Right lobe of liver (tissue), 4 donors: ENCODE results near the gene MYO9A.

ENCODE experiments used
- POLR2A ChIP-seq: fragments of 450-650 bp; IDR thresholded peaks from one replicate; pipeline ENCODE4 v1.6.1; 2017; ENCODE audit warnings: antibody characterized with exemption, mild to moderate bottlenecking
- TF ChIP-seq, protein P1 (sequence below), 4 donors: fragments of 200-600 bp in 3 of 4; fragments of 450-650 bp in 1 of 4; IDR thresholded peaks; one replicate each; pipeline versions ENCODE4 v1.5.1 to v1.8.0; 2016 to 2022; ENCODE audit warnings: antibody characterized with exemption in 4 of 4, mild to moderate bottlenecking in 2 of 4
- donor health status: DM: no; HTN: no; CAD: no.
- donor health status: DM: no; HTN: no; CAD: no.
- donor health status: DM: no; HTN: yes; CAD: no.

- TF ChIP-seq POLR2A: no peak
- TF ChIP-seq, protein P1, sequence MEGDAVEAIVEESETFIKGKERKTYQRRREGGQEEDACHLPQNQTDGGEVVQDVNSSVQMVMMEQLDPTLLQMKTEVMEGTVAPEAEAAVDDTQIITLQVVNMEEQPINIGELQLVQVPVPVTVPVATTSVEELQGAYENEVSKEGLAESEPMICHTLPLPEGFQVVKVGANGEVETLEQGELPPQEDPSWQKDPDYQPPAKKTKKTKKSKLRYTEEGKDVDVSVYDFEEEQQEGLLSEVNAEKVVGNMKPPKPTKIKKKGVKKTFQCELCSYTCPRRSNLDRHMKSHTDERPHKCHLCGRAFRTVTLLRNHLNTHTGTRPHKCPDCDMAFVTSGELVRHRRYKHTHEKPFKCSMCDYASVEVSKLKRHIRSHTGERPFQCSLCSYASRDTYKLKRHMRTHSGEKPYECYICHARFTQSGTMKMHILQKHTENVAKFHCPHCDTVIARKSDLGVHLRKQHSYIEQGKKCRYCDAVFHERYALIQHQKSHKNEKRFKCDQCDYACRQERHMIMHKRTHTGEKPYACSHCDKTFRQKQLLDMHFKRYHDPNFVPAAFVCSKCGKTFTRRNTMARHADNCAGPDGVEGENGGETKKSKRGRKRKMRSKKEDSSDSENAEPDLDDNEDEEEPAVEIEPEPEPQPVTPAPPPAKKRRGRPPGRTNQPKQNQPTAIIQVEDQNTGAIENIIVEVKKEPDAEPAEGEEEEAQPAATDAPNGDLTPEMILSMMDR (IDR thresholded peaks at IDR 0.05): no peak
These were observed 172.9 kb downstream of the MYO9A start for GRCh38 chr15:71945012-71945411.
